Activated B cell treated with CpG ODN at 0.5 μM for 24 hours (primary cell): Measurements from ENCODE around the gene WDR62. TPM values are rescaled to one million over a fixed set of nuclear protein-coding genes. Genes with fewer than 3 reads are reported as not detected.

Experiments used
- ATAC-seq: fragments of 200-7000 bp; cut with Tn5 transposase; one replicate; pipeline ENCODE4 v1.10.0; 2021; ENCODE audit warnings: low read depth, mild to moderate bottlenecking, moderate library complexity
- CTCF ChIA-PET: fragments of 350-600 bp; sonication (Branson Sonifier 250); formaldehyde crosslinking; loops from one replicate; lab custom pipeline; 2021; ENCODE audit warnings: antibody characterized with exemption; lab: Charles Lee
- POLR2A ChIA-PET: fragments of 350-600 bp; sonication (Branson Sonifier 250); formaldehyde crosslinking; loops from one replicate; lab custom pipeline; 2021; ENCODE audit warnings: antibody characterized with exemption; lab: Charles Lee
- DNase-seq: peaks from one replicate; pipeline ENCODE4 v3.0.0; 2022
- H3K27ac Mint-ChIP-seq: one replicate; pipeline ENCODE4 v1.8.0; 2020; ENCODE audit warnings: mixed read lengths
- H3K27me3 Mint-ChIP-seq: one replicate; pipeline ENCODE4 v1.8.0; 2021; ENCODE audit warnings: mixed read lengths
- H3K36me3 Mint-ChIP-seq: one replicate; pipeline ENCODE4 v1.8.0; 2021; ENCODE audit warnings: low read depth, mixed read lengths
- H3K4me1 Mint-ChIP-seq: one replicate; pipeline ENCODE4 v1.8.0; 2021; ENCODE audit warnings: mixed read lengths
- H3K4me3 Mint-ChIP-seq: one replicate; pipeline ENCODE4 v1.8.0; 2020; ENCODE audit warnings: mild to moderate bottlenecking, mixed read lengths
- H3K9me3 Mint-ChIP-seq: one replicate; pipeline ENCODE4 v1.8.0; 2020; ENCODE audit warnings: mixed read lengths
- CTCF ChIP-seq: fragments of 200-600 bp; IDR thresholded peaks from one replicate; pipeline ENCODE4 v1.8.0; 2022; ENCODE audit warnings: antibody characterized with exemption, mild to moderate bottlenecking
- intact Hi-C: fragments of 100-400 bp; cut with micrococcal nuclease; formaldehyde crosslinking; loops from one replicate; pipeline ENCODE4 v1.15.1; 2024
- total RNA-seq: library from RNA; stranded (reverse); gene quantifications from 2 replicates; pipeline ENCODE4 v1.2.3, GENCODE V29; 2022

Gene WDR62
- total RNA-seq, 1 donor from 2014 or later: 3.3 TPM

DNA sequence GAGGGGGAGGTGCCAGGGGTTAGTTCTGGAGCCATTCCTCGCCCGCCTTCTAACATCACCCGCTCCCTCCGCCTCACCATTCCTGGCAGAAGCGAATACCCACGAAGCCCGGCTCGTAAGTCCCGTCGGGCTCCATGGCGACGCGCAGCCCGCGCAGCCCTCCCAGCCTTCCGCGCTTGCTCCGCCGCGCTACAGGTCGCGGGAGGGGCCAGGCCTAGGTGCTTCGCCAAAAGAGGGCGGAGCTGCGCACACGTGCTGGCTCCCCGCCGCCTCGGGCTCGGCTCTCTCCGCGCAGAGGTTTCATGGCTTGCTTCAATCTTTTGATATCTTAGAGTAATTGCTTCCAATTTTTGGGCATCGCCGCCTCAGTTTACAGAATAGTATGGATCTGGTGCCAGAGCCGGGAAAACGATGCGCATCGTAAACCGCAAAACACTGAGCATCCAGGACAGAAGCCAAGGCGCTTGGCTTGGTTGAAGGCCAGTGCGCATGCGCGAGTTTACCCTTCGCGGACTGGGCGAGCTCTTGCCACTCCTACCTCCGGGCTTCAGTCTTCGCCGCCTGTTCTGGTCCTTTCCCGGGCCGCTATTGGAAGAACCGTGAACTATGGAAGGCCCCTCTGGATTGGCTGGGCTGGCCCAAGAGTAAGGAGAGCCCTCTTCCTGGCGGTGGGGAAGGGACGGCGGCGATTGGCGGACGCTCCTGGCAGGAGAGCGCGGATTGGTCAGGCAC, 60.2 kb downstream of the WDR62 start, which contains the start of gene POLR2I:
Gene POLR2I (minus strand): TSS at position 155 of the 732 bp plus-strand sequence. CDS start 19 bp downstream, at position 136.
- Mint-ChIP-seq H3K4me3 (peak within 1 kb of the TSS; percentile 92), H3K27ac (peak within 1 kb of the TSS; percentile 97), H3K9me3 (no peaks in the 10 kb centered on the region), H3K4me1 (peaks cover 43% of the 10 kb centered on the region), H3K27me3 (no peaks in the 10 kb centered on the region), H3K36me3 (peaks cover 69% of the 10 kb centered on the region)
- intact Hi-C loops: loop anchor here (1.0 to 10.0 kb wide), 11 partner anchors 13 to 1540 kb away; partner anchors contain the start of genes ALKBH6, COX6B1, ETV2 and IGFLR1
- DNase-seq (peak; percentile 93), ATAC-seq (peak; percentile 86)
- TF ChIP-seq CTCF: no peak
- ChIA-PET POLR2A (interaction anchor here (0.6 to 2.2 kb wide), 22 partner anchors 10 to 1352 kb away, joined by 3 to 28 read pairs (median 4); partner anchors contain the start of genes ALKBH6, CAPNS1, COX6B1 and LIN37), CTCF (interaction anchor here (0.8 to 1.9 kb wide), 2 partner anchors 13 to 156 kb away, joined by 3 to 8 read pairs; no protein-coding TSS in a partner anchor)

GRCh38 chr19:36115453-36116343, 61.0 kb downstream of the WDR62 start, which contains the start of gene TBCB:
TBCB (plus strand) TSS chr19:36115468; CDS start chr19:36115561, 93 bp downstream.
- peak; percentile 53 for ATAC-seq
- no peak for DNase-seq
- TF ChIP-seq CTCF: no peak
- Mint-ChIP-seq H3K4me1 (peaks cover 43% of the 10 kb centered on the region), H3K27me3 (no peaks in the 10 kb centered on the region), H3K4me3 (peak within 1 kb of the TSS; percentile 92), H3K27ac (peak within 1 kb of the TSS; percentile 97), H3K36me3 (peaks cover 76% of the 10 kb centered on the region), H3K9me3 (no peaks in the 10 kb centered on the region)
- intact Hi-C loops: loop anchor here (1.0 to 10.0 kb wide), 11 partner anchors 13 to 1539 kb away; partner anchors contain the start of genes ALKBH6, COX6B1, ETV2 and IGFLR1
- ChIA-PET POLR2A (interaction anchor here (0.7 to 2.2 kb wide), 21 partner anchors 9 to 1255 kb away, joined by 3 to 28 read pairs (median 5); partner anchors contain the start of genes ALKBH6, CAPNS1, COX6B1 and LIN37), CTCF (interaction anchor here (0.8 to 1.9 kb wide), 3 partner anchors 12 to 157 kb away, joined by 3 to 8 read pairs (median 5); no protein-coding TSS in a partner anchor)

GRCh38 chr19:36116344-36116637, 61.6 kb downstream of the WDR62 start:
- no peak for DNase-seq
- intact Hi-C loops: loop anchor here (10.0 kb wide), 4 partner anchors 181 to 1539 kb away; partner anchors contain the start of genes COX6B1, ETV2, IGFLR1 and LIN37
- TF ChIP-seq CTCF: no peak
- ChIA-PET CTCF (interaction anchor here (1.0 kb wide), 1 partner anchor 12 kb away, joined by 5 read pairs; no protein-coding TSS in a partner anchor), POLR2A (interaction anchor here (1.0 to 2.2 kb wide), 3 partner anchors 11 to 656 kb away, joined by 3 to 27 read pairs (median 3); partner anchors contain the start of gene ZNF850)
- ATAC-seq: no peak
- Mint-ChIP-seq H3K27ac (peak overlapping the region; percentile 97), H3K4me3 (peak overlapping the region; percentile 92), H3K36me3 (peaks cover 73% of the 10 kb centered on the region), H3K27me3 (no peaks in the 10 kb centered on the region), H3K4me1 (peaks cover 43% of the 10 kb centered on the region), H3K9me3 (no peaks in the 10 kb centered on the region)

DNA sequence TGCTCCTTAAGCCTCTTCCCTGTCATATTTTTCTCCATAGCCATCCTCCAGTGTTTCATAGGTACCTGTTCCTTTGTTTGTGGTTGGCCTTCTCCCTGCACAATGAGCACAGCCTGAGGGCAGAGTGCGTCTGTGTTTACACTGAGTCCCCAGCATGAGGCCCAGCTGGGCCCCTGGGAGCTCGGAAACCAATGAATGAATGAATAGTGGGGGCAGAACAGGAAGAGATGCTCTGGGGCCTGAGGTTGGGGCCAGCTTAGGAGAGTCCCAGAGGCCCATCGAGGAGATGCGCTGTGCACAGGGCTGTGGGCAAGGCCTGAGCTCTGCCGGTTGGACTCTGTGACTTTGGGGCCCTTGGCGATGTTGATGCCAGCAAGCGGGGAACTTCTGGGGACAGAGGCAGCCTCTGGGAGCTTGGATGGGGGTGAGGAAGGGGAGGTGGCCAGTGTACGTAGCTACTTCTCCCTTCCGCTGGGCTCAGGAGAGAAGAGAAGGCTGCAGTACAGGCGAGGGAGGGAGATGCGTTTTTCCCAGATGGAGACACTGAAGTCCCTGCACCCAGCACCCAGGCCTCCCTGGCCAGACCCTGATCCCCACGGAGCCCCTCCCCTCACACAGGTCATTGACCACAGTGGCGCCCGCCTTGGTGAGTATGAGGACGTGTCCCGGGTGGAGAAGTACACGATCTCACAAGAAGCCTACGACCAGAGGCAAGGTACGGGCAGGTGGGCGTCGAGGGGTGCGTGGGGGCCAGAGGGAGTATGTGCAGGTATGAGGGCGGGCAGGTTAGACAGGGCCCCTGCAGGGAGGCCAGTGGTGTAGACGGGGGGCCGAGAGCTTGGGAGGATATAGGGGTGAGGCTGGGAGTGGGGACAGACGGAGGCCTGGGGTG, 65.6 kb downstream of the WDR62 start:
- CTCF ChIA-PET: no interaction called here
- H3K9me3 Mint-ChIP-seq: no peaks in the 10 kb centered on the region

More for the DNA sequence above, 65.6 kb downstream of the WDR62 start:
- ATAC-seq (no peak), DNase-seq (no peak)
- H3K36me3 Mint-ChIP-seq: peaks cover 66% of the 10 kb centered on the region
- H3K4me1 Mint-ChIP-seq: peaks cover 19% of the 10 kb centered on the region
- TF ChIP-seq CTCF: no peak
- H3K27me3 Mint-ChIP-seq: no peaks in the 10 kb centered on the region
- intact Hi-C loops: no loop called here
- no peak overlapping the region for H3K27ac Mint-ChIP-seq
- no peak overlapping the region for H3K4me3 Mint-ChIP-seq
- POLR2A ChIA-PET: interaction anchor here (0.5 to 0.6 kb wide), 2 partner anchors 95 to 208 kb away, joined by 3 read pairs; no protein-coding TSS in a partner anchor
